T-helper 2 cell treated with Interferon-gamma antibody and Interleukin-4, amounts not matched to agents 5 μg/mL and 100 μg/mL, for 36 hours (primary cell): ENCODE results near the gene QKI.
"Not testable (repeated sequence)": the region's sequence is repeated elsewhere in the genome, so short reads cannot be mapped to it uniquely, and the experiment has no call there.

Experiments
- DNase-seq: peaks from one replicate; pipeline ENCODE4 v3.0.0; 2021; ENCODE audit warnings: low spot score
- H3K27ac Mint-ChIP-seq: one replicate; pipeline ENCODE4 v1.8.0; 2021; ENCODE audit warnings: mild to moderate bottlenecking, mixed read lengths
- H3K27me3 Mint-ChIP-seq: one replicate; pipeline ENCODE4 v1.8.0; 2021; ENCODE audit warnings: low read depth, mixed read lengths
- H3K36me3 Mint-ChIP-seq: one replicate; pipeline ENCODE4 v1.8.0; 2021; ENCODE audit warnings: low read depth, mixed read lengths
- H3K4me1 Mint-ChIP-seq: one replicate; pipeline ENCODE4 v1.8.0; 2021; ENCODE audit warnings: low read depth, mixed read lengths
- H3K4me3 Mint-ChIP-seq: one replicate; pipeline ENCODE4 v1.8.0; 2022; ENCODE audit warnings: mild to moderate bottlenecking, moderate library complexity, mixed read lengths
- H3K9me3 Mint-ChIP-seq: one replicate; pipeline ENCODE4 v1.8.0; 2021; ENCODE audit warnings: mixed read lengths

The QKI gene

GRCh38 chr6:163383396-163383795 is 31.1 kb upstream of the QKI start:
- H3K27me3 Mint-ChIP-seq, H3K36me3 Mint-ChIP-seq, H3K27ac Mint-ChIP-seq, H3K9me3 Mint-ChIP-seq, H3K4me3 Mint-ChIP-seq, DNase-seq, H3K4me1 Mint-ChIP-seq: not testable (repeated sequence)

- H3K4me1 Mint-ChIP-seq = no peaks in the 10 kb centered on the region
Observed at GRCh38 chr6:163383912-163384311, 30.6 kb upstream of the QKI start.

GRCh38 chr6:163384510-163384909 is 30.0 kb upstream of the QKI start:
- H3K4me1 Mint-ChIP-seq = no peaks in the 10 kb centered on the region
- no peaks in the 10 kb centered on the region for H3K9me3 Mint-ChIP-seq
- H3K36me3 Mint-ChIP-seq = no peaks in the 10 kb centered on the region
- no peaks in the 10 kb centered on the region for H3K27me3 Mint-ChIP-seq
- H3K27ac Mint-ChIP-seq = no peak overlapping the region
- H3K4me3 Mint-ChIP-seq = no peak overlapping the region
- no peak for DNase-seq

More at GRCh38 chr6:163383912-163384311, 30.6 kb upstream of the QKI start:
- Mint-ChIP-seq H3K27me3 (no peaks in the 10 kb centered on the region), H3K4me3 (no peak overlapping the region), H3K9me3 (no peaks in the 10 kb centered on the region), H3K36me3 (no peaks in the 10 kb centered on the region), H3K27ac (no peak overlapping the region)
- DNase-seq = no peak

GRCh38 chr6:163385503-163385902 is 29.0 kb upstream of the QKI start:
- not testable (repeated sequence) for H3K4me3 Mint-ChIP-seq, H3K27me3 Mint-ChIP-seq, H3K9me3 Mint-ChIP-seq, H3K4me1 Mint-ChIP-seq, H3K36me3 Mint-ChIP-seq, DNase-seq, H3K27ac Mint-ChIP-seq

GRCh38 chr6:163386329-163386908 is 28.1 kb upstream of the QKI start:
- Mint-ChIP-seq H3K9me3 (no peaks in the 10 kb centered on the region), H3K36me3 (no peaks in the 10 kb centered on the region), H3K4me3 (no peak overlapping the region), H3K27ac (no peak overlapping the region), H3K27me3 (no peaks in the 10 kb centered on the region), H3K4me1 (no peaks in the 10 kb centered on the region)
- DNase-seq = no peak

- no peak for DNase-seq
- Mint-ChIP-seq H3K27me3 (no peaks in the 10 kb centered on the region), H3K27ac (no peak overlapping the region), H3K9me3 (no peaks in the 10 kb centered on the region), H3K4me1 (no peaks in the 10 kb centered on the region), H3K36me3 (no peaks in the 10 kb centered on the region), H3K4me3 (no peak overlapping the region)
Observed at GRCh38 chr6:163387317-163387716, 27.2 kb upstream of the QKI start.

- Mint-ChIP-seq H3K27me3 (no peaks in the 10 kb centered on the region), H3K4me1 (no peaks in the 10 kb centered on the region), H3K4me3 (no peak overlapping the region), H3K9me3 (no peaks in the 10 kb centered on the region), H3K27ac (no peak overlapping the region), H3K36me3 (no peaks in the 10 kb centered on the region)
- DNase-seq = no peak
Observed at GRCh38 chr6:163389354-163389753, 25.2 kb upstream of the QKI start.

- Mint-ChIP-seq H3K9me3 (no peaks in the 10 kb centered on the region), H3K4me3 (no peak overlapping the region), H3K27ac (no peak overlapping the region), H3K36me3 (no peaks in the 10 kb centered on the region), H3K4me1 (no peaks in the 10 kb centered on the region), H3K27me3 (peaks cover 9% of the 10 kb centered on the region)
- DNase-seq = no peak
Observed at GRCh38 chr6:163390770-163391169, 23.7 kb upstream of the QKI start.

GRCh38 chr6:163391985-163392384 is 22.5 kb upstream of the QKI start:
- Mint-ChIP-seq H3K27ac (no peak overlapping the region), H3K4me1 (peaks cover 5% of the 10 kb centered on the region), H3K9me3 (no peaks in the 10 kb centered on the region), H3K36me3 (no peaks in the 10 kb centered on the region), H3K4me3 (no peak overlapping the region), H3K27me3 (peaks cover 18% of the 10 kb centered on the region)
- no peak for DNase-seq

- Mint-ChIP-seq H3K9me3 (no peaks in the 10 kb centered on the region), H3K27ac (no peak overlapping the region), H3K4me3 (no peak overlapping the region), H3K36me3 (no peaks in the 10 kb centered on the region), H3K4me1 (peaks cover 5% of the 10 kb centered on the region), H3K27me3 (peaks cover 23% of the 10 kb centered on the region)
- DNase-seq = no peak
Observed at GRCh38 chr6:163392533-163392932, 22.0 kb upstream of the QKI start.

GRCh38 chr6:163393923-163394322 is 20.6 kb upstream of the QKI start:
- Mint-ChIP-seq H3K36me3 (no peaks in the 10 kb centered on the region), H3K27me3 (peaks cover 27% of the 10 kb centered on the region), H3K9me3 (no peaks in the 10 kb centered on the region), H3K27ac (no peak overlapping the region), H3K4me1 (peaks cover 5% of the 10 kb centered on the region), H3K4me3 (no peak overlapping the region)
- no peak for DNase-seq

GRCh38 chr6:163394659-163395058 is 19.9 kb upstream of the QKI start:
- Mint-ChIP-seq H3K27me3 (peaks cover 27% of the 10 kb centered on the region), H3K9me3 (no peaks in the 10 kb centered on the region), H3K4me1 (peaks cover 5% of the 10 kb centered on the region), H3K36me3 (no peaks in the 10 kb centered on the region), H3K4me3 (no peak overlapping the region), H3K27ac (no peak overlapping the region)
- no peak for DNase-seq

GRCh38 chr6:163395122-163395830 is 19.2 kb upstream of the QKI start:
- no peak overlapping the region for H3K4me3 Mint-ChIP-seq
- peaks cover 5% of the 10 kb centered on the region for H3K4me1 Mint-ChIP-seq
- no peaks in the 10 kb centered on the region for H3K9me3 Mint-ChIP-seq
- no peaks in the 10 kb centered on the region for H3K36me3 Mint-ChIP-seq
- DNase-seq = no peak
- no peak overlapping the region for H3K27ac Mint-ChIP-seq
- H3K27me3 Mint-ChIP-seq = peaks cover 27% of the 10 kb centered on the region

- H3K4me1 Mint-ChIP-seq = peaks cover 5% of the 10 kb centered on the region
- H3K27ac Mint-ChIP-seq = no peak overlapping the region
- peaks cover 27% of the 10 kb centered on the region for H3K27me3 Mint-ChIP-seq
- no peaks in the 10 kb centered on the region for H3K9me3 Mint-ChIP-seq
- no peak for DNase-seq
- no peaks in the 10 kb centered on the region for H3K36me3 Mint-ChIP-seq
- H3K4me3 Mint-ChIP-seq = no peak overlapping the region
Observed at GRCh38 chr6:163395831-163396185, 18.7 kb upstream of the QKI start.

GRCh38 chr6:163397326-163397725 is 17.2 kb upstream of the QKI start:
- no peak overlapping the region for H3K4me3 Mint-ChIP-seq
- peaks cover 5% of the 10 kb centered on the region for H3K4me1 Mint-ChIP-seq
- H3K9me3 Mint-ChIP-seq = no peaks in the 10 kb centered on the region
- H3K36me3 Mint-ChIP-seq = no peaks in the 10 kb centered on the region
- H3K27ac Mint-ChIP-seq = no peak overlapping the region
- peaks cover 27% of the 10 kb centered on the region for H3K27me3 Mint-ChIP-seq
- no peak for DNase-seq
